HepG2 (cell line): Measurements from ENCODE around the gene HIPK2. TPM values are rescaled to one million over a fixed set of nuclear protein-coding genes. Genes with fewer than 3 reads are reported as not detected.

Source experiments
- ATAC-seq: fragments of 200-7000 bp; cut with Tn5 transposase; 3 replicates; pipeline ENCODE4 v1.9.1; 2020; ENCODE audit warnings: mild to moderate bottlenecking, moderate library complexity
- BruUV-seq: library from RNA; stranded (reverse); fragments of 400-500 nt; replicated peaks from 2 replicates; lab custom pipeline; 2021; lab: Mats Ljungman, UMichigan
- CTCF ChIA-PET: fragments of 300-600 bp; formaldehyde crosslinking; extraction: SDS; loops from one replicate; lab custom pipeline; 2021; ENCODE audit warnings: low total read pairs, inconsistent platforms, low intra/inter-chr PET ratio; lab: Yijun Ruan, JAX
- POLR2A ChIA-PET: fragments of 350-600 bp; sonication (Branson Sonifier 250); formaldehyde crosslinking; loops from one replicate; lab custom pipeline; 2020; ENCODE audit warnings: antibody characterized with exemption, inconsistent platforms; lab: Yijun Ruan, JAX
- DNase-seq: peaks from one replicate; pipeline ENCODE4 v3.0.0-alpha.2; 2015; ENCODE audit warnings: low spot score
- FAIRE-seq: peaks from 3 replicates; lab custom pipeline; 2011; peaks lifted over from hg19 to GRCh38; lab: Jason Lieb, UNC
- H2AFZ ChIP-seq: one replicate; pipeline ENCODE4 v1.6.1; 2011; ENCODE audit warnings: low read length, inconsistent platforms
- H3K27ac ChIP-seq: fragments of 300-600 bp; 3 replicates; pipeline ENCODE4 v1.8.0; 2011; ENCODE audit warnings: mixed run types, mild to moderate bottlenecking, mixed read lengths, low read length, inconsistent platforms; ENCODE audit not compliant: insufficient read depth; ENCODE audit errors: extremely low read length
- H3K27me3 ChIP-seq, 2 experiments: fragments of 200-600 bp in 1 of 2; 2 replicates in 1 of 2; 3 replicates in 1 of 2; pipeline versions ENCODE4 v1.6.0 to v1.8.0; 2011; ENCODE audit warnings: low read length in 2 of 2, mild to moderate bottlenecking in 2 of 2, moderate library complexity in 2 of 2, inconsistent platforms in 1 of 2; ENCODE audit not compliant: insufficient read depth in 2 of 2, control insufficient read depth in 1 of 2
- H3K36me3 ChIP-seq, 2 experiments: fragments of 200-600 bp in 1 of 2; replicated peaks in 1 of 2; 2 replicates in 1 of 2; 3 replicates in 1 of 2; pipeline versions ENCODE4 v1.5.1 to v1.8.0; 2011; ENCODE audit warnings: low read length in 2 of 2, inconsistent platforms in 1 of 2; ENCODE audit not compliant: insufficient read depth in 2 of 2, control insufficient read depth in 1 of 2
- H3K4me1 ChIP-seq: 2 replicates; pipeline ENCODE4 v1.5.1; 2012; ENCODE audit warnings: low read length, inconsistent platforms; ENCODE audit not compliant: insufficient read depth
- H3K4me2 ChIP-seq: 2 replicates; pipeline ENCODE4 v1.6.0; 2011; ENCODE audit warnings: low read depth, low read length, inconsistent platforms
- H3K4me3 ChIP-seq, 3 experiments: fragments of 200-600 bp in 1 of 3; sonication (generic), shearing (Covaris generic) in 1 of 3; replicated peaks in 1 of 3; 2 replicates each; pipeline ENCODE4 v1.5.1; 2011 to 2016; ENCODE audit warnings: low read length in 3 of 3, inconsistent platforms in 2 of 3, low read depth in 2 of 3, mild to moderate bottlenecking in 2 of 3, control low read depth in 1 of 3, mixed read lengths in 1 of 3; ENCODE audit not compliant: insufficient read depth in 1 of 3
- H3K79me2 ChIP-seq: one replicate; pipeline ENCODE4 v1.6.1; 2011; ENCODE audit warnings: low read length, inconsistent platforms; ENCODE audit not compliant: insufficient read depth
- H3K9ac ChIP-seq: 2 replicates; pipeline ENCODE4 v1.6.0; 2011; ENCODE audit warnings: mild to moderate bottlenecking, low read depth, low read length, inconsistent platforms; ENCODE audit not compliant: insufficient read depth
- H3K9me3 ChIP-seq: 2 replicates; pipeline ENCODE4 v1.5.1; 2012; ENCODE audit warnings: mild to moderate bottlenecking, low read length
- H4K20me1 ChIP-seq: 2 replicates; pipeline ENCODE4 v1.6.0; 2011; ENCODE audit warnings: inconsistent platforms, mild to moderate bottlenecking, low read length, moderate library complexity; ENCODE audit not compliant: insufficient read depth
- AGO2 ChIP-seq: fragments of 200-400 bp; formaldehyde crosslinking; optimal IDR thresholded peaks from 2 replicates; pipeline ENCODE3; 2017; ENCODE audit warnings: mild to moderate bottlenecking, low read depth, low read length, moderate library complexity
- HNRNPH1 ChIP-seq: fragments of 200-400 bp; formaldehyde crosslinking; optimal IDR thresholded peaks from 2 replicates; pipeline ENCODE3; 2017; ENCODE audit warnings: mild to moderate bottlenecking, low read depth, low read length
- KLF16 ChIP-seq, 2 experiments: sonication (generic) in 1 of 2; formaldehyde crosslinking in 1 of 2; IDR thresholded peaks; 2 replicates each; pipeline versions ENCODE4 v1.6.1 to v1.8.0; 2016 to 2023; ENCODE audit warnings: missing genetic modification reagents in 2 of 2, missing compliant biosample characterization in 1 of 2
- MEIS1 ChIP-seq: sonication (generic); formaldehyde crosslinking; IDR thresholded peaks from 2 replicates; pipeline ENCODE4 v1.9.0; 2021; ENCODE audit warnings: mild to moderate bottlenecking, missing genetic modification reagents, moderate library complexity, borderline replicate concordance
- RBFOX2 ChIP-seq: fragments of 200-400 bp; formaldehyde crosslinking; IDR thresholded peaks from 2 replicates; pipeline ENCODE4 v1.6.1; 2017; ENCODE audit warnings: low read depth, mild to moderate bottlenecking, low read length
- SKI ChIP-seq: fragments of 450-650 bp; IDR thresholded peaks from one replicate; pipeline ENCODE4 v1.6.1; 2018; ENCODE audit warnings: mild to moderate bottlenecking; ENCODE audit not compliant: partially characterized antibody
- SMYD3 ChIP-seq: sonication (generic); formaldehyde crosslinking; IDR thresholded peaks from 2 replicates; pipeline ENCODE4 v1.8.1; 2023; ENCODE audit warnings: mild to moderate bottlenecking, missing genetic modification reagents
- U2AF2 ChIP-seq: fragments of 200-400 bp; formaldehyde crosslinking; IDR thresholded peaks from 2 replicates; pipeline ENCODE4 v1.6.1; 2017; ENCODE audit warnings: low read depth, mild to moderate bottlenecking, low read length
- ZNF552 ChIP-seq: sonication (generic); formaldehyde crosslinking; IDR thresholded peaks from 2 replicates; pipeline ENCODE4 v1.9.0; 2022; ENCODE audit warnings: missing genetic modification reagents, mild to moderate bottlenecking, borderline replicate concordance
- WGBS: methylation state at CpG from one replicate; pipeline ENCODE4 v1.1.6; 2017; ENCODE audit warnings: low lambda C conversion rate; 5-methylcytosine and 5-hydroxymethylcytosine counted together
- in situ Hi-C: cut with HindIII; loops from 2 replicates; pipeline ENCODE4 v1.10.0; 2017; ENCODE audit warnings: low pct_unique_long_range_greater_than_20kb; ENCODE audit not compliant: extremely low pct_ligation_motif_present
- intact Hi-C: fragments of 100-400 bp; cut with micrococcal nuclease; formaldehyde crosslinking; loops from one replicate; pipeline ENCODE4 v1.10.0; 2022; ENCODE audit not compliant: unreplicated experiment
- polyA plus RNA-seq, 8 experiments: library from polyadenylated mRNA; depleted of rRNA in 3 of 8; stranded (reverse) in 7 of 8; unstranded in 1 of 8; fragments of >200 nt; fragmentation: Illumina TruSeq in 4 of 8; extraction: Trizol in 4 of 8; gene quantifications; 2 replicates each; pipeline versions ENCODE4 v1.2.1 to v1.2.3, GENCODE V29; 2011 to 2016; ENCODE audit warnings: low read depth in 4 of 8, missing spikeins in 1 of 8, mixed read lengths in 1 of 8; ENCODE audit not compliant: insufficient read depth in 1 of 8
- total RNA-seq, 5 experiments: library from RNA; depleted of rRNA; stranded (reverse); fragments of >200 nt; fragmentation: Illumina TruSeq; extraction: Trizol; gene quantifications; 2 replicates each; pipeline ENCODE4 v1.2.3, GENCODE V29; 2016; ENCODE audit warnings: low read depth in 1 of 5
- TF ChIP-seq, protein P1 (sequence below): sonication (generic); formaldehyde crosslinking; IDR thresholded peaks from 2 replicates; pipeline ENCODE4 v1.4.0; 2020; ENCODE audit warnings: missing genetic modification reagents
- TF ChIP-seq, protein P2 (sequence below), 2 experiments: sonication (generic) in 1 of 2; formaldehyde crosslinking in 1 of 2; IDR thresholded peaks; 2 replicates each; pipeline versions ENCODE4 v1.4.0 to v1.6.1; 2016 to 2020; ENCODE audit warnings: borderline replicate concordance in 1 of 2, low read depth in 1 of 2, mild to moderate bottlenecking in 1 of 2, missing genetic modification reagents in 1 of 2

The HIPK2 gene
- total and polyA plus RNA-seq, 2 of the 13 experiments (the other 11 are each of a cell fraction or from before 2014, with no cell fraction given), result 14.4 to 20.2 TPM

DNA sequence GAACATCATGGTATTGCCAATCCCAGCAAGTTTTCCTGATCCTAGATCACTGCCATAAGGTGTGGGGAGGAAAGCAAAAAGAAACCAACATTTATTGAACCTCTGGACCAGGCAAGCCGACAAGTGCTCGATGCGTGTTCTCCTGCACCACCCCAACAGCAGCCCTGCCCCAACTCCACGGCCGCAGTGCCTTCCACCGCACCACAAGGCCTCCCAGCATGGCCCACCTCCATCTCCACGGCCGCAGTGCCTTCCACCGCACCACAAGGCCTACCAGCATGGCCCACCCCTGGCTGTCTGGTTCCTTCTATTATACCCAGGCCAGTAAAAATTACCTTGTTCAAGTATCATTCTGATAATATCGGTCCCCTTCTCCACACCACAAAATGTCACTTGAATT lies 8.7 kb downstream of the HIPK2 start:
- WGBS, result 91% methylated on average over 9 of the region's 10 CpGs
- peaks cover 98% of the 10 kb centered on the region for H3K79me2 ChIP-seq
- ATAC-seq, result no peak
- no peak overlapping the region for H3K4me3 ChIP-seq
- CTCF ChIA-PET, result no interaction called here
- no TSS peak for BruUV-seq
- no peak overlapping the region for H2AFZ ChIP-seq
- in situ Hi-C loops, result no loop called here
- peaks cover 12 to 38% of the 10 kb centered on the region in 2 experiments for H3K36me3 ChIP-seq
- H4K20me1 ChIP-seq, result peaks cover 33% of the 10 kb centered on the region
- no peak overlapping the region for H3K27ac ChIP-seq
- FAIRE-seq, result no peak
- H3K9ac ChIP-seq, result no peak overlapping the region
- POLR2A ChIA-PET, result no interaction called here
- H3K4me2 ChIP-seq, result no peak overlapping the region
- no peak for TF ChIP-seq SKI
- peak; percentile 39; the same call in 1 of the 2 replicates for TF ChIP-seq RBFOX2
- TF ChIP-seq ZNF552 (CRISPR knock-in tag), result no peak
- TF ChIP-seq AGO2, result peak; percentile 31
- no peak for TF ChIP-seq SMYD3
- TF ChIP-seq KLF16 (CRISPR knock-in tag; IDR thresholded peaks at IDR 0.05), result no peak
- no peak for TF ChIP-seq U2AF2
- TF ChIP-seq, protein P1, sequence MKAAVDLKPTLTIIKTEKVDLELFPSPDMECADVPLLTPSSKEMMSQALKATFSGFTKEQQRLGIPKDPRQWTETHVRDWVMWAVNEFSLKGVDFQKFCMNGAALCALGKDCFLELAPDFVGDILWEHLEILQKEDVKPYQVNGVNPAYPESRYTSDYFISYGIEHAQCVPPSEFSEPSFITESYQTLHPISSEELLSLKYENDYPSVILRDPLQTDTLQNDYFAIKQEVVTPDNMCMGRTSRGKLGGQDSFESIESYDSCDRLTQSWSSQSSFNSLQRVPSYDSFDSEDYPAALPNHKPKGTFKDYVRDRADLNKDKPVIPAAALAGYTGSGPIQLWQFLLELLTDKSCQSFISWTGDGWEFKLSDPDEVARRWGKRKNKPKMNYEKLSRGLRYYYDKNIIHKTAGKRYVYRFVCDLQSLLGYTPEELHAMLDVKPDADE (CRISPR knock-in tag), result no peak
- no peak for TF ChIP-seq HNRNPH1
- no peak for TF ChIP-seq MEIS1 (CRISPR knock-in tag)
- TF ChIP-seq, protein P2, sequence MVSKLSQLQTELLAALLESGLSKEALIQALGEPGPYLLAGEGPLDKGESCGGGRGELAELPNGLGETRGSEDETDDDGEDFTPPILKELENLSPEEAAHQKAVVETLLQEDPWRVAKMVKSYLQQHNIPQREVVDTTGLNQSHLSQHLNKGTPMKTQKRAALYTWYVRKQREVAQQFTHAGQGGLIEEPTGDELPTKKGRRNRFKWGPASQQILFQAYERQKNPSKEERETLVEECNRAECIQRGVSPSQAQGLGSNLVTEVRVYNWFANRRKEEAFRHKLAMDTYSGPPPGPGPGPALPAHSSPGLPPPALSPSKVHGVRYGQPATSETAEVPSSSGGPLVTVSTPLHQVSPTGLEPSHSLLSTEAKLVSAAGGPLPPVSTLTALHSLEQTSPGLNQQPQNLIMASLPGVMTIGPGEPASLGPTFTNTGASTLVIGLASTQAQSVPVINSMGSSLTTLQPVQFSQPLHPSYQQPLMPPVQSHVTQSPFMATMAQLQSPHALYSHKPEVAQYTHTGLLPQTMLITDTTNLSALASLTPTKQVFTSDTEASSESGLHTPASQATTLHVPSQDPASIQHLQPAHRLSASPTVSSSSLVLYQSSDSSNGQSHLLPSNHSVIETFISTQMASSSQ (IDR thresholded peaks at IDR 0.05; ENCODE audit: low read depth), result no peak
- TF ChIP-seq, protein P2 (CRISPR knock-in tag; IDR thresholded peaks at IDR 0.05; ENCODE audit: borderline replicate concordance), result no peak
- TF ChIP-seq, all 625 proteins: peak for 2
- Histone ChIP-seq H3K4me1 (peaks cover 61% of the 10 kb centered on the region), H3K9me3 (no peaks in the 10 kb centered on the region), H3K27me3 (no peaks in the 10 kb centered on the region)
- intact Hi-C loops, result no loop called here
- no peak for DNase-seq
